T-cell (primary cell): ENCODE measurements around the gene GPR78. TPM values are rescaled to one million over a fixed set of nuclear protein-coding genes. Genes with fewer than 3 reads are reported as not detected.

Experiments used
- ATAC-seq, 4 experiments: fragments of 200-7000 bp in 3 of 4; fragments of 150-1000 bp in 1 of 4; cut with Tn5 transposase; replicated peaks in 1 of 4; 1 replicate in 3 of 4; 2 replicates in 1 of 4; pipeline ENCODE4 v1.10.0; 2021; ENCODE audit warnings: moderate library complexity in 3 of 4, mild to moderate bottlenecking in 2 of 4, moderate number of reproducible peaks in 1 of 4
- CTCF ChIA-PET, 2 donors: fragments of 300-600 bp; sonication (Branson Sonifier 250); formaldehyde crosslinking; loops; one replicate each; lab custom pipeline; 2022; ENCODE audit warnings: antibody characterized with exemption in 2 of 2; lab: Charles Lee
- POLR2A ChIA-PET, 2 donors: fragments of 300-600 bp; sonication (Branson Sonifier 250); formaldehyde crosslinking; loops; one replicate each; lab custom pipeline; 2022; ENCODE audit warnings: antibody characterized with exemption in 2 of 2; lab: Charles Lee
- DNase-seq, 35 experiments: peaks; one replicate each; pipeline versions ENCODE4 v3.0.0 to v3.0.0-alpha.2; 2013 to 2023
- H3K27ac ChIP-seq: one replicate; pipeline ENCODE4 v1.5.1; 2013; ENCODE audit warnings: low read length
- H3K27me3 ChIP-seq, 2 experiments: replicated peaks in 1 of 2; 1 replicate in 1 of 2; 2 replicates in 1 of 2; pipeline versions ENCODE4 v1.6.1 to v1.7.0; 2013; ENCODE audit warnings: low read length in 1 of 2, mixed read lengths in 1 of 2; ENCODE audit not compliant: control insufficient read depth in 2 of 2, insufficient read depth in 2 of 2; ENCODE audit errors: extremely low read depth in 1 of 2
- H3K36me3 ChIP-seq, 2 donors: 1 replicate in 1 of 2; 2 replicates in 1 of 2; pipeline versions ENCODE4 v1.6.1 to v1.7.0; 2013; ENCODE audit warnings: low read length in 1 of 2; ENCODE audit not compliant: control insufficient read depth in 2 of 2, insufficient read depth in 1 of 2; ENCODE audit errors: extremely low read depth in 1 of 2
- H3K4me1 ChIP-seq, 2 experiments: 1 replicate in 1 of 2; 2 replicates in 1 of 2; pipeline versions ENCODE4 v1.6.1 to v1.7.0; 2013; ENCODE audit warnings: low read length in 2 of 2, mixed read lengths in 1 of 2; ENCODE audit not compliant: insufficient read depth in 2 of 2, control insufficient read depth in 1 of 2; ENCODE audit errors: extremely low read depth in 1 of 2
- H3K4me3 ChIP-seq, 2 donors: 1 replicate in 1 of 2; 2 replicates in 1 of 2; pipeline versions ENCODE4 v1.5.1 to v1.7.0; 2013; ENCODE audit warnings: mild to moderate bottlenecking in 2 of 2, low read length in 1 of 2, moderate library complexity in 1 of 2; ENCODE audit not compliant: control insufficient read depth in 1 of 2; ENCODE audit errors: extremely low read depth in 1 of 2
- H3K9me3 ChIP-seq: 2 replicates; pipeline ENCODE4 v1.7.0; 2013
- H3K27ac Mint-ChIP-seq, 2 donors: one replicate each; pipeline ENCODE4 v1.8.0; 2020 to 2021; ENCODE audit warnings: mild to moderate bottlenecking in 2 of 2, mixed read lengths in 2 of 2
- H3K27me3 Mint-ChIP-seq, 2 donors: one replicate each; pipeline ENCODE4 v1.8.0; 2021 to 2022; ENCODE audit warnings: mixed read lengths in 2 of 2
- H3K36me3 Mint-ChIP-seq: one replicate; pipeline ENCODE4 v1.8.0; 2021; ENCODE audit warnings: mixed read lengths
- H3K4me1 Mint-ChIP-seq, 3 donors: one replicate each; pipeline ENCODE4 v1.8.0; 2020 to 2022; ENCODE audit warnings: mixed read lengths in 3 of 3, mild to moderate bottlenecking in 1 of 3
- H3K4me3 Mint-ChIP-seq, 3 donors: one replicate each; pipeline ENCODE4 v1.8.0; 2020 to 2022; ENCODE audit warnings: mild to moderate bottlenecking in 3 of 3, mixed read lengths in 3 of 3, moderate library complexity in 3 of 3
- H3K9me3 Mint-ChIP-seq, 3 donors: one replicate each; pipeline ENCODE4 v1.8.0; 2020 to 2022; ENCODE audit warnings: mixed read lengths in 3 of 3
- WGBS: methylation state at CpG from one replicate; pipeline ENCODE4 v1.1.5; 2013; ENCODE audit warnings: missing lambda C conversion rate; ENCODE audit not compliant: insufficient coverage; 5-methylcytosine and 5-hydroxymethylcytosine counted together
- total RNA-seq, 35 experiments: library from RNA in 6 of 35; stranded (reverse) in 6 of 35; fragments of 120-200 nt in 1 of 35; gene quantifications; one replicate each; pipeline versions ENCODE4 v1.2.1 to v1.2.4 and lab custom pipeline; 2013 to 2026

The GPR78 gene
- total RNA-seq, 5 donors from 2014 or later (not counting 1 experiment from before 2014, with no cell fraction given): not detected

DNA sequence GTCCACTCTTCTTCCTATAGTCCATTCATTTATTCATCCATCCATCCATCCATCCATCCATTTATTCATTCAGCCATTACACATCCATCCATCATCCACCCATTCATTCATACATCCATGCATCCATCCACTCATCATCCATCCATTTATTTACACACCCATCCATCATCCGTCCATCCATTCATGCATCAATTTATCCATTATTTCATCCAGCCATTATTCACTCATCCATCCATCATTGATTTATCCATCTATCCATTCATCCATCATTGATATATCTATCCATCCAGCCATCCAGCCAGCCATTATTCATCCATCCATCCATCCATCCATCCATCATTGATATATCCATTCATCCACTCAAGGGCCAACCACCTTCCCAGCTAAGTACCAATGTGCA, 25.1 kb downstream of the GPR78 start:
- no peaks in the 10 kb centered on the region for H3K36me3 ChIP-seq
- no peak overlapping the region for H3K4me3 ChIP-seq
- POLR2A ChIA-PET: no interaction called here
- Mint-ChIP-seq H3K9me3 (no peaks in the 10 kb centered on the region), H3K27ac (no peak overlapping the region), H3K4me1 (no peaks in the 10 kb centered on the region), H3K27me3 (peaks cover 5 to 9% of the 10 kb centered on the region in 2 donors), H3K4me3 (no peak overlapping the region), H3K36me3 (no peaks in the 10 kb centered on the region)
- no peak overlapping the region for H3K27ac ChIP-seq
- ATAC-seq (no peak), DNase-seq (no peak)
- H3K27me3 ChIP-seq: peaks cover 0 to 26% of the 10 kb centered on the region in 2 experiments
- peaks cover 0 to 6% of the 10 kb centered on the region in 2 experiments for H3K4me1 ChIP-seq
- no peaks in the 10 kb centered on the region for H3K9me3 ChIP-seq
- 100% methylated on average over 1 of the region's 1 CpG for WGBS
- CTCF ChIA-PET: no interaction called here

DNA sequence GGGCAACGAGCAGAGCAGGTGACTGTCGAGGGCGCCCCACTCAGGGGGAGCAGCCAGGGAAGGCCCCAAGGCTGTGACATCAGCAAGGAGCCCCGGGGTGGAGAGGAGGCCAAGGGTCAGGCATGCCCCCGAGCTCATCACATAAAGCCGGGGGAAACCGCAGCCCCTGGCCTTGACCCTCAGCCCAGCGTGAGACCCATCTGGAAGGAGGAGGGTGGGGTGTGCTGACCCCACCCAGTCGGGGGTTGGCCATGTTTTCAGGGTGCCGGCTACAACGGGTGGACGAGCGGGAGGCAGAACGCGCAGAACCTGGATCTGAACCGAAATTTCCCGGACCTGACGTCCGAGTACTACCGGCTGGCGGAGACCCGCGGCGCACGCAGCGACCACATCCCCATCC, 26.3 kb downstream of the GPR78 start:
- DNase-seq: no peak
- 72% methylated on average over 9 of the region's 26 CpGs for whole genome bisulfite sequencing

DNA sequence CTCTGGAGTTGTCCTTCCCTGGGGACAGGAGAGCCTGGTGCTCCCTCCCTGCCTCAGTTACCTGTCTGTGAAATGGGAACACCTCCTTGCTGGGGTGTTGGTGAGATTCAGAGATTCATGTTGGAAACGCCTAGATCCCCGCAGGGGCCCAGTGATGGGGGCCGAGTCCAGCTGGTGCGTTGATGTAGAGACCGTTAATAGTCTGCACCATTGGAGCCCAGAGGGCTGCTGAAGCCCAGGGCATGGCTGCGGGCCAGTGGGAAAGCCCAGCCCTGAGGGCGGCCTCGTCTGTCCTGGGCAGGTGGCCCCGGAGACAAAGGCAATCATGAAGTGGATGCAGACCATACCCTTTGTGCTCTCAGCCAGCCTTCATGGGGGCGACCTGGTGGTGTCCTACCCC, 26.8 kb downstream of the GPR78 start:
- no peaks in the 10 kb centered on the region for H3K9me3 Mint-ChIP-seq
- H3K4me1 Mint-ChIP-seq: no peaks in the 10 kb centered on the region
- no peaks in the 10 kb centered on the region for H3K36me3 Mint-ChIP-seq
- DNase-seq: no peak
- H3K27me3 ChIP-seq: peaks cover 0 to 28% of the 10 kb centered on the region in 2 experiments
- H3K4me1 ChIP-seq: peaks cover 0 to 6% of the 10 kb centered on the region in 2 experiments
- CTCF ChIA-PET: no interaction called here
- 61% methylated on average over 9 of the region's 10 CpGs for WGBS
- no peaks in the 10 kb centered on the region for H3K9me3 ChIP-seq
- H3K4me3 Mint-ChIP-seq: no peak overlapping the region
- POLR2A ChIA-PET: no interaction called here
- H3K4me3 ChIP-seq: no peak overlapping the region
- no peaks in the 10 kb centered on the region for H3K36me3 ChIP-seq
- peaks cover 12 to 16% of the 10 kb centered on the region in 2 donors for H3K27me3 Mint-ChIP-seq
- no peak overlapping the region for H3K27ac ChIP-seq
- ATAC-seq: no peak
- H3K27ac Mint-ChIP-seq: no peak overlapping the region

More for the DNA sequence above, 26.3 kb downstream of the GPR78 start:
- Histone ChIP-seq H3K4me3 (no peak overlapping the region), H3K27me3 (peaks cover 0 to 25% of the 10 kb centered on the region in 2 experiments), H3K27ac (no peak overlapping the region), H3K4me1 (peaks cover 0 to 6% of the 10 kb centered on the region in 2 experiments), H3K9me3 (no peaks in the 10 kb centered on the region), H3K36me3 (no peaks in the 10 kb centered on the region)
- Mint-ChIP-seq H3K27ac (no peak overlapping the region), H3K4me1 (no peaks in the 10 kb centered on the region), H3K4me3 (no peak overlapping the region), H3K9me3 (no peaks in the 10 kb centered on the region), H3K27me3 (peaks cover 8 to 14% of the 10 kb centered on the region in 2 donors), H3K36me3 (no peaks in the 10 kb centered on the region)
- POLR2A ChIA-PET: no interaction called here
- ATAC-seq: no peak
- CTCF ChIA-PET: no interaction called here

DNA sequence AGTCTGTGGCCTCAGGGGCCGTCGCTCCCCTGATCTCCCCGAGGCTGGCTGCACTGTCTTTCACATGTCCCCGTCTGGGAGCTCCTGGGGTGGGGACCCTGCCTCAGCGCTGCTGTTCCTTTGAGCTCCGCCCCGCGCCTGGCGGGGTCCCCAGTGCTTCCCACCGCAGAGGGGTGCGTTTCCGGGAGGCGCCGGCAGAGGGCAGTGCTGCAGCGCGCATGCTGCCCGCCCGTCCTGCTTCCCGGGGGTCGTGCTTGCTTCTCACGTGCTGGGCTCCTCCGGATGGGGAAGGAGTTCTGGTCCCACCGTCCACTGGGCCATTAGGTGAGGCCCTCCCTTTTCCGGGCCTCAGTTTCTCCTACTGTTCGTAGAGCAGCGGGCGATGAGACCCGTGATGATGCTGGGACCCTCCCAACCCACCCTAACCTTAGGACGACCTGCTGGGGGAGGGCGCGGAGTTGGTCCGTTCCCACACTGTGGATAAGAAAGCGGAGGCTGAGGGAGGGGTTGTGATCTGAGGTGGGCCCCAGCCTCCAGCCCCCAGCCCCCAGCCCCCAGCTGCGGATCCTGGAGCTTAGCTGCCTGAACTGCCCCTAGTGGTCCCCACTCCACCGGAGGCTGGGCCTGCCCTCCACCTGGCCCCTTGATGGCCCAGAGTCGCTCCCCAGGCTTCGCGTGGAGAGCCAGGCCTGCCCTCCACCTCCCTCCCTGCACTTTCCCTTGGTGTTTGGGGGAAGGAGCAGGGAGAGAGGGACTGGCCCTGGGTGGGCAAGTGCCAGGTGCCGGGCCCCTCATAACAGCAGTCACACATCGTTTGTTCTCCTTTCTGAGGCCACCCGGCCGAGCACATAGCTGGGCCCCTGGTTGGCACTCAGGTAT, 27.6 kb downstream of the GPR78 start:
- Mint-ChIP-seq H3K27me3 (peaks cover 12% of the 10 kb centered on the region in 2 donors), H3K4me1 (no peaks in the 10 kb centered on the region), H3K4me3 (no peak overlapping the region), H3K9me3 (no peaks in the 10 kb centered on the region), H3K36me3 (no peaks in the 10 kb centered on the region), H3K27ac (no peak overlapping the region)
- Histone ChIP-seq H3K27ac (no peak overlapping the region), H3K4me3 (no peak overlapping the region), H3K36me3 (no peaks in the 10 kb centered on the region), H3K27me3 (peaks cover 0 to 32% of the 10 kb centered on the region in 2 experiments), H3K9me3 (no peaks in the 10 kb centered on the region), H3K4me1 (peaks cover 0 to 6% of the 10 kb centered on the region in 2 experiments)
- DNase-seq: peak in 21 of 35 experiments; percentile 4 to 41 (median 13)
- POLR2A ChIA-PET: no interaction called here
- CTCF ChIA-PET: interaction anchor here (0.5 to 0.6 kb wide), 2 partner anchors 10 to 1152 kb away, joined by 4 read pairs; no protein-coding TSS in a partner anchor
- 7% methylated on average over 22 of the region's 42 CpGs for WGBS
- ATAC-seq: peak in 1 of 4 experiments; percentile 32

DNA sequence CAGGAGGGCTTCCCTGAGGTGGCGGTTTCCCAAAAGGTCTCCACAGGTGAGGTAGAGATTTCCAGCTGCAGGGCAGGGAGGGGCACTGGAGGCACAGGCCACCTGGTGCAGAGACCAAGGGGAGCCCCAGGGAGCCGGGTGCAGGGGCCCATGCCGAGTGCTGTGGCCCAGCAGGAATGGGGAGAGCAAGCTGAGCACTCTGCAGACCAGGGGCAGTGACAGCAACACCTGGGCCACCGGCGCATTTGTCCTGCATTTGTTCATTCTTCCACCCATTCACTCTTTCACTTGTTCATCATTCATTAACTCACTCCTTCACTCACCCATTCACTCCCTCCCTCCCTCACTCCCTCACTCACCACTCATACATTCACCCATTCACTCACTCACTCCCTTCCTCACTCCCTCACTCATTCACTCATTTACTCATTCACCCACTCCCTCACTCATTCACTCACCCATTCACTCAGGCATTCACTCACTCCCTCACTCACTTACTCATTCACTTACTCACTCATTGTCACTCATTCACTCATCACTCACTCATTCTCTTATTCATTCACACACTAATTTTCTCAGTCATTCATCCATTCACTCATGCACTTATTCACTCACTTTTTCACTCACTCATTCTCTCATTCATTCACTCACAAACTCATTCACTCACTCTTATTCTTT, 28.7 kb downstream of the GPR78 start:
- ATAC-seq: no peak
- 50% methylated on average over 3 of the region's 5 CpGs for WGBS
- Mint-ChIP-seq H3K27ac (no peak overlapping the region), H3K4me3 (no peak overlapping the region), H3K27me3 (peaks cover 12% of the 10 kb centered on the region in 2 donors), H3K36me3 (no peaks in the 10 kb centered on the region), H3K4me1 (no peaks in the 10 kb centered on the region), H3K9me3 (no peaks in the 10 kb centered on the region)
- DNase-seq: no peak
- ChIA-PET CTCF (no interaction called here), POLR2A (no interaction called here)
- no peaks in the 10 kb centered on the region for H3K36me3 ChIP-seq
- no peak overlapping the region for H3K4me3 ChIP-seq
- H3K27ac ChIP-seq: no peak overlapping the region
- H3K9me3 ChIP-seq: no peaks in the 10 kb centered on the region
- peaks cover 0 to 6% of the 10 kb centered on the region in 2 experiments for H3K4me1 ChIP-seq
- H3K27me3 ChIP-seq: peaks cover 0 to 33% of the 10 kb centered on the region in 2 experiments

DNA sequence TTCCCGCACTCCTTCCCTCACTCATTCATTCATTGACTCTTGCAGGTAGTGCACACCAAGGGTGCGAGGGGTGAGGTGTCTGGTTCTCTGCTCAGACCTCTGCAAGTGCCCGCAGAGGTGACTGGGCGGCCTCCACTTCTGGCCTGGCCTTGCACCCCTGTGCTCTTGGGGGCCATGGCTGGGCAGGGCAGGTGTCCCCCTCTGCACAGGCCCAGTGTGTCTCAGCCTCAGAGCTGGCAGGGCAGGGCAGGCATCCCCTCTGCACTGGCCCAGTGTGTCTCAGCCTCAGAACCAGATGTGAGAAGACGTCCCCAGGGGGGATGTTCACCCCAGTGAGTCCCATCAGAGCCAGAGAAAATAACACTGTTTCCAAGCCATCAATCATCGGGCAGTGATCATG, 29.2 kb downstream of the GPR78 start:
- Histone ChIP-seq H3K36me3 (no peaks in the 10 kb centered on the region), H3K4me3 (no peak overlapping the region), H3K27ac (no peak overlapping the region), H3K9me3 (no peaks in the 10 kb centered on the region), H3K4me1 (peaks cover 0 to 6% of the 10 kb centered on the region in 2 experiments), H3K27me3 (peaks cover 0 to 37% of the 10 kb centered on the region in 2 experiments)
- WGBS: 80% methylated on average over 6 of the region's 6 CpGs
- peaks cover 12% of the 10 kb centered on the region in 2 donors for H3K27me3 Mint-ChIP-seq
- no peaks in the 10 kb centered on the region for H3K9me3 Mint-ChIP-seq
- H3K36me3 Mint-ChIP-seq: no peaks in the 10 kb centered on the region
- ATAC-seq (no peak), DNase-seq (no peak)
- no peak overlapping the region for H3K4me3 Mint-ChIP-seq
- H3K4me1 Mint-ChIP-seq: no peaks in the 10 kb centered on the region
- H3K27ac Mint-ChIP-seq: no peak overlapping the region
- POLR2A ChIA-PET: no interaction called here
- CTCF ChIA-PET: no interaction called here
